Neural cell (in vitro differentiated cells): Measurements from ENCODE around the gene KLHL35.

Source experiments
- TAF1 ChIP-seq: IDR thresholded peaks from 2 replicates; pipeline ENCODE4 v1.6.1; 2012; ENCODE audit warnings: low read depth
- TF ChIP-seq, protein P1 (sequence below): fragments of 450-650 bp; IDR thresholded peaks from 2 replicates; pipeline ENCODE4 v1.5.1; 2014; ENCODE audit warnings: antibody characterized with exemption, mild to moderate bottlenecking, moderate library complexity; ENCODE audit not compliant: poor library complexity, severe bottlenecking

DNA sequence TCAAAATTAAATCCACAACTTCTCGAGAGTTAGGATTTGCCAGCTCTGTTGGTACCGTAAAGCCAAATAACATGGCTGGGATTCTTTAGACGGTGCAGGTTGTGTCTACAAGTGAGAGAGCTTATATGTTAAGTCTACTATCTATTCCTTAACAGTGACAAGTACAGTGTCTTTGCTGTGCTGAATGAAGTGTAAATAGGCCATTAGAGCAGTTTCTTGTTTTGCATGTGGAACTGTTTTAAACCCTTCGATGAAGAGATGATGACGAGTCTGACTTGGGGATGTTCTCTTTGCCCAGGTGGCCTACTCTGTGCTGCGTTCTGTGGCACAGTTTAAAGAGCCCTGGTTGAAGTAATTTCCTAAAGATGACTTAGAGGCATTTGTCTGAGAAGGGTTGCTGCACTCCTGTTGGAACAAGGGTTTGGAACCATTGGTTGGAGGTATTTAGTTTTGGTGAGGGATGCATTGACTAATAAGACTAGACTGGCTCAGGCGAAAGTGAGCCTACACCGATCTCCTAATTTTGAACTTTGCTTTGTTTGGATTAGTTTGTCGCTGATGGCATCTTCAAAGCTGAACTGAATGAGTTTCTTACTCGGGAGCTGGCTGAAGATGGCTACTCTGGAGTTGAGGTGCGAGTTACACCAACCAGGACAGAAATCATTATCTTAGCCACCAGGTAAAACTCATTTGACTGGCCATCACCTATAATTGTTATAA lies 32.7 kb downstream of the KLHL35 start:
- TF ChIP-seq, protein P1, sequence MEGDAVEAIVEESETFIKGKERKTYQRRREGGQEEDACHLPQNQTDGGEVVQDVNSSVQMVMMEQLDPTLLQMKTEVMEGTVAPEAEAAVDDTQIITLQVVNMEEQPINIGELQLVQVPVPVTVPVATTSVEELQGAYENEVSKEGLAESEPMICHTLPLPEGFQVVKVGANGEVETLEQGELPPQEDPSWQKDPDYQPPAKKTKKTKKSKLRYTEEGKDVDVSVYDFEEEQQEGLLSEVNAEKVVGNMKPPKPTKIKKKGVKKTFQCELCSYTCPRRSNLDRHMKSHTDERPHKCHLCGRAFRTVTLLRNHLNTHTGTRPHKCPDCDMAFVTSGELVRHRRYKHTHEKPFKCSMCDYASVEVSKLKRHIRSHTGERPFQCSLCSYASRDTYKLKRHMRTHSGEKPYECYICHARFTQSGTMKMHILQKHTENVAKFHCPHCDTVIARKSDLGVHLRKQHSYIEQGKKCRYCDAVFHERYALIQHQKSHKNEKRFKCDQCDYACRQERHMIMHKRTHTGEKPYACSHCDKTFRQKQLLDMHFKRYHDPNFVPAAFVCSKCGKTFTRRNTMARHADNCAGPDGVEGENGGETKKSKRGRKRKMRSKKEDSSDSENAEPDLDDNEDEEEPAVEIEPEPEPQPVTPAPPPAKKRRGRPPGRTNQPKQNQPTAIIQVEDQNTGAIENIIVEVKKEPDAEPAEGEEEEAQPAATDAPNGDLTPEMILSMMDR: no peak
- TF ChIP-seq TAF1: no peak
